OCI-LY3 (cell line): ENCODE measurements around the gene PHF21B.

Experiments
- EZH2phosphoT487 ChIP-seq: fragments of 200-600 bp; shearing (Covaris generic); IDR thresholded peaks from 2 replicates; pipeline ENCODE4 v1.6.1; 2018; ENCODE audit warnings: antibody characterized with exemption, mixed run types, low read depth
- TF ChIP-seq, protein P1 (sequence below): fragments of 200-600, 300-600 bp; sonication (generic); IDR thresholded peaks from 2 replicates; pipeline ENCODE4 v1.5.1; 2014; ENCODE audit warnings: antibody characterized with exemption, low read length, low read depth

DNA sequence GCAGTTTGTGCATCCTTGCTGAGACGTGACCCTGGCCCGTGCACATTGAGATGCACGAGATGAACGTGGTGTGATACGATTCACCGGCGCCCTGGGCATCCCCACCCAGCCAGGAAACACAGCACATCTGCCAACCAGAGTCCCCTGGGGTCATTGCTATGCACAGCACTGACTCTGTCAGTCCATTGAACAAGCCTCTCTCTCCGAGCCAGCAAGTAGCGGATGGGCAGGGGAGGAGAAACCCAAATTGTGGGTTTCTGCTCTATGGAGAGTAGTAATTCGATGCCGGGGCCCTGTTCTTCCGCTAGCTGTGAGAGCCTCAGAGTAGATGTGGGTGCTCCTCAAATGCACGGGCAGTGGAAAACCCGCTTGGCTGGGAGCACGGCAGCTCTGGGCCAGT, 172.3 kb downstream of the PHF21B start:
- TF ChIP-seq, protein P1, sequence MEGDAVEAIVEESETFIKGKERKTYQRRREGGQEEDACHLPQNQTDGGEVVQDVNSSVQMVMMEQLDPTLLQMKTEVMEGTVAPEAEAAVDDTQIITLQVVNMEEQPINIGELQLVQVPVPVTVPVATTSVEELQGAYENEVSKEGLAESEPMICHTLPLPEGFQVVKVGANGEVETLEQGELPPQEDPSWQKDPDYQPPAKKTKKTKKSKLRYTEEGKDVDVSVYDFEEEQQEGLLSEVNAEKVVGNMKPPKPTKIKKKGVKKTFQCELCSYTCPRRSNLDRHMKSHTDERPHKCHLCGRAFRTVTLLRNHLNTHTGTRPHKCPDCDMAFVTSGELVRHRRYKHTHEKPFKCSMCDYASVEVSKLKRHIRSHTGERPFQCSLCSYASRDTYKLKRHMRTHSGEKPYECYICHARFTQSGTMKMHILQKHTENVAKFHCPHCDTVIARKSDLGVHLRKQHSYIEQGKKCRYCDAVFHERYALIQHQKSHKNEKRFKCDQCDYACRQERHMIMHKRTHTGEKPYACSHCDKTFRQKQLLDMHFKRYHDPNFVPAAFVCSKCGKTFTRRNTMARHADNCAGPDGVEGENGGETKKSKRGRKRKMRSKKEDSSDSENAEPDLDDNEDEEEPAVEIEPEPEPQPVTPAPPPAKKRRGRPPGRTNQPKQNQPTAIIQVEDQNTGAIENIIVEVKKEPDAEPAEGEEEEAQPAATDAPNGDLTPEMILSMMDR: no peak
- TF ChIP-seq EZH2phosphoT487: no peak
